ENCODE results near the gene AGAP1. TPM values are rescaled to one million over a fixed set of nuclear protein-coding genes. Genes with fewer than 3 reads are reported as not detected.

Gene AGAP1
- polyA plus RNA-seq, 1 experiment: 12.4 TPM

DNA sequence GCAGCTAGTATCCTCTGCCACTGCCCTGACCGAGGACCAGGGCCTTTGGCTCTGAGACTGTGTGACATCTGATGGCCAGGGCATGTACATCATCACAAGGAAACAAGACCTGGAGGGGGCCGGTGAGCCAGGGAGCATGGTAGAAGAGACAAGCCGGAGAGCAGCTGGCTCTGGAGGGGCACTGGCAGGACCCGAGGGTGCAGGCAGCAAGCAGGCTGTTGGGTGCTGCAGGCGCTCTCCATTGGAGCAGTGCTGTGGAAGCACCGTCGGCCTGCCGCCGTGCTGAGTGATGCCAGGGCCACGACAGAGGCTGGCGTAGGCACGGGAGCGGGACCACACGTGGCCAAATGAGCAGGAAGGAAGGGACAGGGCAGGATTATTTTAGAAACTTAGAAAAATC lies 339.1 kb downstream of the AGAP1 start:
- ChIA-PET CTCF (no interaction called here), POLR2A (no interaction called here)
- TF ChIP-seq, protein P1, sequence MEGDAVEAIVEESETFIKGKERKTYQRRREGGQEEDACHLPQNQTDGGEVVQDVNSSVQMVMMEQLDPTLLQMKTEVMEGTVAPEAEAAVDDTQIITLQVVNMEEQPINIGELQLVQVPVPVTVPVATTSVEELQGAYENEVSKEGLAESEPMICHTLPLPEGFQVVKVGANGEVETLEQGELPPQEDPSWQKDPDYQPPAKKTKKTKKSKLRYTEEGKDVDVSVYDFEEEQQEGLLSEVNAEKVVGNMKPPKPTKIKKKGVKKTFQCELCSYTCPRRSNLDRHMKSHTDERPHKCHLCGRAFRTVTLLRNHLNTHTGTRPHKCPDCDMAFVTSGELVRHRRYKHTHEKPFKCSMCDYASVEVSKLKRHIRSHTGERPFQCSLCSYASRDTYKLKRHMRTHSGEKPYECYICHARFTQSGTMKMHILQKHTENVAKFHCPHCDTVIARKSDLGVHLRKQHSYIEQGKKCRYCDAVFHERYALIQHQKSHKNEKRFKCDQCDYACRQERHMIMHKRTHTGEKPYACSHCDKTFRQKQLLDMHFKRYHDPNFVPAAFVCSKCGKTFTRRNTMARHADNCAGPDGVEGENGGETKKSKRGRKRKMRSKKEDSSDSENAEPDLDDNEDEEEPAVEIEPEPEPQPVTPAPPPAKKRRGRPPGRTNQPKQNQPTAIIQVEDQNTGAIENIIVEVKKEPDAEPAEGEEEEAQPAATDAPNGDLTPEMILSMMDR (IDR thresholded peaks at IDR 0.05; ENCODE audit: low read depth, low read length): no peak

DNA sequence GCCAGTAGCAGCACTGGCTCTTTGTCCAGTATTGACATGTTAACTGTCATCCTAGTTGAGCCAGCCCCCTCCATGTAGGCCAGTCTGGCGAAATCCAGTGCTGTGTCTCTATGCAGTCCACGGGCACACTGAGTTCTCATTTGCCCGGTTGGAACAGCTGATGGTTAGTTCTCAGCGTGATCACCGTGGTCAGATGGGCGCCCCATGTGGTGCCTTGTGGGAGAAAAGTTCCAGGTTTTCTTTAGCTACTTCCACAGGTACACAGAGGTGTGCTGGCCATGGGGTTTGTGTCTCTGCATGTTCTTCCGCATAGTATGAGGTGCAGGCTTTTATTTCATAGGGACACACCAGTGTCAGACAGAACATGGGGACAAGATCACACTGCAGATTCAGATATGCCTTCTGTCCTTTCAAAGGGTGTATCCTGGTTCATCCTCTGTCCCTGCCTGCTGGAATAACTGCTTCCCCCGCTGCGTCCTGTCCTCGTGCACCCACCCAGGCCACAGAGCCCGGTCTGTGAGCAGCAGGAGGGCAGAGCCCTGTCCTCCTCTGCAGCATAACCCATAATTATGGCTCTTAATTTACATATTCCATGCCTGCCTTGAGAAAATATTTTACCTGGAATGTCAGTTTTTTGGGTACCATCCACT lies 340.3 kb downstream of the AGAP1 start:
- no peaks in the 10 kb centered on the region for H3K27me3 ChIP-seq (ENCODE audit: control insufficient read depth, insufficient read depth, low read length)
- ChIA-PET CTCF (interaction anchor here (0.6 kb wide), 2 partner anchors 9 to 55 kb away, joined by 4 to 9 read pairs; no protein-coding TSS in a partner anchor), POLR2A (no interaction called here)
- TF ChIP-seq, protein P1 (IDR thresholded peaks at IDR 0.05; ENCODE audit: low read depth, low read length): no peak
- H3K9me3 ChIP-seq (ENCODE audit: control insufficient read depth, insufficient read depth, low read length): no peaks in the 10 kb centered on the region; the same call in 1 of the 2 replicates
- no peak overlapping the region for H3K27ac ChIP-seq (ENCODE audit: low read depth, low read length)
- no peak for DNase-seq (ENCODE audit: low read depth, low spot score)
- H3K4me3 ChIP-seq (ENCODE audit: low read depth, low read length): no peak overlapping the region

More for the DNA sequence above, 339.1 kb downstream of the AGAP1 start:
- H3K27me3 ChIP-seq (ENCODE audit: control insufficient read depth, insufficient read depth, low read length): no peaks in the 10 kb centered on the region
- H3K9me3 ChIP-seq (ENCODE audit: control insufficient read depth, insufficient read depth, low read length): no peaks in the 10 kb centered on the region; the same call in 1 of the 2 replicates
- DNase-seq (ENCODE audit: low read depth, low spot score): no peak
- no peak overlapping the region for H3K4me3 ChIP-seq (ENCODE audit: low read depth, low read length)
- no peak overlapping the region for H3K27ac ChIP-seq (ENCODE audit: low read depth, low read length)

DNA sequence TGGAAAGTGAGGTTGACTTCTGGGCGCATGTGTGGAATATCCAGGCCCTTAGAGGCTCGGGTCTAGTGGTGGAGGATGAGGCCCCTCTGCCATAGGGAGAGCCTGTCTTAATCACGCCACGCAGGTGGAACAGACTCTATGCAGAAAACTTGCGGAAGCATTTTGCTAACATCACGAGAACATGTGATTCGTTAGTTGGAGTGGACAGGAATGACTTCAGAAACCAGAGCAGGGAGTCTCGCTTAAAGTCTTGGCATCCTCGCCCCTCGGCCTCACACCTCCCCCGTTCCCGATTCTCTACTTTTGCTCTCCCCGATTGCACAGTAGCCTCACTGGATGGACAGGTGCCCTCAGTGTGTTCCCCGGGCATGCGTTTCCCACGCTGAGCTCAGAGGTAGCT lies 340.9 kb downstream of the AGAP1 start:
- POLR2A ChIA-PET: no interaction called here
- no peaks in the 10 kb centered on the region; the same call in 1 of the 2 replicates for H3K9me3 ChIP-seq (ENCODE audit: control insufficient read depth, insufficient read depth, low read length)
- CTCF ChIA-PET: no interaction called here
- H3K27me3 ChIP-seq (ENCODE audit: control insufficient read depth, insufficient read depth, low read length): no peaks in the 10 kb centered on the region
- no peak overlapping the region for H3K4me3 ChIP-seq (ENCODE audit: low read depth, low read length)
- H3K27ac ChIP-seq (ENCODE audit: low read depth, low read length): no peak overlapping the region
- TF ChIP-seq, protein P1 (IDR thresholded peaks at IDR 0.05; ENCODE audit: low read depth, low read length): no peak
- no peak for DNase-seq (ENCODE audit: low read depth, low spot score)

DNA sequence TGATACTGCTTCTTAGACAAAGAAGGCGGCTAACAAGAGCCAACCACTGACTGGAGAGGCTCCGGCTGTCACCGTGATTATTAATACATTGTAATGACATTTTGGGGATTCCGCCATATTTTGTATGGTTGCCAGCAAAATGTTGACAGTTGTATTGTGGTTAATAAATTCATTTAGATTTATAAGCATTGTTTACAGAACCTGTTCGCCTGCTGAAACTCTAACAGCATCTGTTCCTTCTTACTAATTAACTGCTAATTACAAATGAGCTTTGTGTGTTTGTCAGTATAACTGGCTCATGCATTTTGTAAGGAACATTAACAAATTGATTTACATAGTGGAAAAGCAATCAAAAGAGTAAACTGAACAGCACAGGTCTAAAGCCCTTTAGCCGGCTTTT lies 342.0 kb downstream of the AGAP1 start:
- ChIA-PET CTCF (no interaction called here), POLR2A (no interaction called here)
- TF ChIP-seq, protein P1 (IDR thresholded peaks at IDR 0.05; ENCODE audit: low read depth, low read length): no peak
- H3K27me3 ChIP-seq (ENCODE audit: control insufficient read depth, insufficient read depth, low read length): no peaks in the 10 kb centered on the region
- H3K9me3 ChIP-seq (ENCODE audit: control insufficient read depth, insufficient read depth, low read length): no peaks in the 10 kb centered on the region; the same call in 1 of the 2 replicates
- no peak overlapping the region for H3K27ac ChIP-seq (ENCODE audit: low read depth, low read length)
- no peak overlapping the region for H3K4me3 ChIP-seq (ENCODE audit: low read depth, low read length)
- no peak for DNase-seq (ENCODE audit: low read depth, low spot score)

DNA sequence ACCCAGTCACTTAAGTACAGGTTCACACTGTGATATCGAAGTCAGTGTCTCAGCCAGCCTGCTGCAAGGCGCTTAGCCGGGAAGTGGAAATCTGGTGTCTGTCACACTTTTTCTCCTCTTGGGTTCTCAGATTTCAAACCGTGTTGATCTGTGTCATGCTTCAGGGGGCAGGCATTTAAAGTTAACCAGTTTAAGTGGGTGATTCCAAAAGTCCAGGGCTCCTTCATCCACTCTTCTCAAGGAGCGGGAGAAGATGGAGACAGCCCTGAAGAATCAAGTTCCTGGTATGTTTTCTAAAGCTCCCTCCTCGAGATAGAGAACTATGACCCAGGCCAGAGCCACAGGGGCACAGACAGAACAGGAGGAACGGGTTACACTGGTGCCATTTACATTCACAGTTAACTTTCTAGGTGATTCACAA lies 342.7 kb downstream of the AGAP1 start:
- no peak overlapping the region for H3K4me3 ChIP-seq (ENCODE audit: low read depth, low read length)
- no peak overlapping the region for H3K27ac ChIP-seq (ENCODE audit: low read depth, low read length)
- DNase-seq (ENCODE audit: low read depth, low spot score): no peak
- H3K27me3 ChIP-seq (ENCODE audit: control insufficient read depth, insufficient read depth, low read length): no peaks in the 10 kb centered on the region
- TF ChIP-seq, protein P1 (IDR thresholded peaks at IDR 0.05; ENCODE audit: low read depth, low read length): no peak
- H3K9me3 ChIP-seq (ENCODE audit: control insufficient read depth, insufficient read depth, low read length): no peaks in the 10 kb centered on the region; the same call in 1 of the 2 replicates
- ChIA-PET POLR2A (no interaction called here), CTCF (no interaction called here)

Measured in AG04450 (cell line).